Mammary epithelial cell (primary cell): ENCODE data around the gene ZNF839.

Source experiments
- EZH2 ChIP-seq: IDR thresholded peaks from 2 replicates; pipeline ENCODE4 v1.6.1; 2012; ENCODE audit warnings: low read length, inconsistent platforms, borderline replicate concordance
- TF ChIP-seq, protein P1 (sequence below), 2 donors: IDR thresholded peaks in 1 of 2; conservative IDR thresholded peaks in 1 of 2; 2 replicates each; pipeline ENCODE4 v1.5.1; 2011 to 2012; ENCODE audit warnings: inconsistent platforms in 2 of 2, low read length in 2 of 2, mild to moderate bottlenecking in 2 of 2, control low read depth in 1 of 2, low read depth in 1 of 2; ENCODE audit not compliant: insufficient read depth in 1 of 2; ENCODE audit errors: extremely low read depth in 1 of 2

DNA sequence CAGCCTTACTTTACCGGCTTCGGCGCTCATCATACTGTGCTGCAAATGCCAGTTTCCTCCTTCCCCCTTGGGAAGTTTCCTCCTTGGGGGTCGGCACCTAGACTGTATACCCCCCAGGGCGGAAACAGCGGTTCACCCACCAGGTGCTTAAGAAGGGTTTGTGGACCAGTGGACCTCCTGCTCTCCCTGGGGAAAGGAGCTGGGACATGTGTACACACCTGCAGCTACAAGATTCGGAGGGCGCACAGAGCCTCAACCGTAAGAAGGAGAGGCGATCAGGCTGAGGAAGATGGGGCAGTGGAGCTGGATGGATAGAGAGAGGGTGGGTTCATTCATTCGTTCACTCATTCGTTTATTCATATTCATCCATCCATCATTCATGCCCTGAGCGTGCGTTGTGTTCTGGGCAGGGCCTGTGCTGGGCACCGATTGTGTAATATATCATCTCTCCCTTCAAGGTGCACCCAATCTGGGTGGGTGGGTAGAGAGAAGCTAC is 717 bp upstream of the ZNF839 start:
- TF ChIP-seq, protein P1, sequence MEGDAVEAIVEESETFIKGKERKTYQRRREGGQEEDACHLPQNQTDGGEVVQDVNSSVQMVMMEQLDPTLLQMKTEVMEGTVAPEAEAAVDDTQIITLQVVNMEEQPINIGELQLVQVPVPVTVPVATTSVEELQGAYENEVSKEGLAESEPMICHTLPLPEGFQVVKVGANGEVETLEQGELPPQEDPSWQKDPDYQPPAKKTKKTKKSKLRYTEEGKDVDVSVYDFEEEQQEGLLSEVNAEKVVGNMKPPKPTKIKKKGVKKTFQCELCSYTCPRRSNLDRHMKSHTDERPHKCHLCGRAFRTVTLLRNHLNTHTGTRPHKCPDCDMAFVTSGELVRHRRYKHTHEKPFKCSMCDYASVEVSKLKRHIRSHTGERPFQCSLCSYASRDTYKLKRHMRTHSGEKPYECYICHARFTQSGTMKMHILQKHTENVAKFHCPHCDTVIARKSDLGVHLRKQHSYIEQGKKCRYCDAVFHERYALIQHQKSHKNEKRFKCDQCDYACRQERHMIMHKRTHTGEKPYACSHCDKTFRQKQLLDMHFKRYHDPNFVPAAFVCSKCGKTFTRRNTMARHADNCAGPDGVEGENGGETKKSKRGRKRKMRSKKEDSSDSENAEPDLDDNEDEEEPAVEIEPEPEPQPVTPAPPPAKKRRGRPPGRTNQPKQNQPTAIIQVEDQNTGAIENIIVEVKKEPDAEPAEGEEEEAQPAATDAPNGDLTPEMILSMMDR (conservative IDR thresholded peaks at IDR 0.05 in 1 of 2, IDR thresholded peaks at IDR 0.05 in 1 of 2; ENCODE audit: extremely low read depth in 1 of 2, insufficient read depth in 1 of 2, low read depth in 1 of 2, low read length in 2 of 2), result no peak
- TF ChIP-seq EZH2, result no peak
